DMS153 (cell line): ENCODE data around the gene CCDC121.

Source experiments
- DNase-seq: peaks from one replicate; lab custom pipeline; 2025; lab: John Stamatoyannopoulos, UW

CCDC121 gene

GRCh38 chr2:27628767-27629709 is at the start of gene CCDC121, which contains the start of gene GPN1:
CCDC121 (minus strand) TSS chr2:27629012; CDS start chr2:27627799, 1,213 bp downstream.
GPN1 (plus strand) TSS chr2:27629050; CDS start chr2:27629059, 9 bp downstream.
- DNase-seq: peak; percentile 66

- no peak for DNase-seq
Observed at GRCh38 chr2:27672723-27673486, 44.1 kb upstream of the CCDC121 start.

DNA sequence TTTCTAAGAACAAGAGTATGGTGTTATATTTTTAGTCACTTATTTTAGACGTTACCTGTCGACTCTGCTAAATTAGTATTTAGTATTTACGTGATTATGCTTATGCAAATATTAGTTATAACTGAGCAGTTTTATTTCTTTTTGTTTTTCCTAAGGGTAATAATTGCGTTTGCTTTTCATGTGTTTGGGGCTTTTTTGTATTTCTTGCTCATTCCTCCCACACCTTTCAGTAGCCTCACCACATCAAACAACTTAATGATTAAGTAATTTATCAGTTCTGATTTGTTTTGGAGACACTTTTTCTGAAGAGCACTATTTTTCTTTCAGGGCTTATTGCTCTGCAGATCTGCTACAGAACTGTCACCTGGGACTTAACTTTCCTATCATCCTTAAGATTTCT is 42.4 kb upstream of the CCDC121 start:
- DNase-seq: no peak

GRCh38 chr2:27667446-27667845 is 38.6 kb upstream of the CCDC121 start:
- DNase-seq: no peak

- no peak for DNase-seq
Observed at GRCh38 chr2:27664622-27665363, 36.0 kb upstream of the CCDC121 start.

- DNase-seq: no peak
Observed at GRCh38 chr2:27664154-27664574, 35.4 kb upstream of the CCDC121 start.

DNA sequence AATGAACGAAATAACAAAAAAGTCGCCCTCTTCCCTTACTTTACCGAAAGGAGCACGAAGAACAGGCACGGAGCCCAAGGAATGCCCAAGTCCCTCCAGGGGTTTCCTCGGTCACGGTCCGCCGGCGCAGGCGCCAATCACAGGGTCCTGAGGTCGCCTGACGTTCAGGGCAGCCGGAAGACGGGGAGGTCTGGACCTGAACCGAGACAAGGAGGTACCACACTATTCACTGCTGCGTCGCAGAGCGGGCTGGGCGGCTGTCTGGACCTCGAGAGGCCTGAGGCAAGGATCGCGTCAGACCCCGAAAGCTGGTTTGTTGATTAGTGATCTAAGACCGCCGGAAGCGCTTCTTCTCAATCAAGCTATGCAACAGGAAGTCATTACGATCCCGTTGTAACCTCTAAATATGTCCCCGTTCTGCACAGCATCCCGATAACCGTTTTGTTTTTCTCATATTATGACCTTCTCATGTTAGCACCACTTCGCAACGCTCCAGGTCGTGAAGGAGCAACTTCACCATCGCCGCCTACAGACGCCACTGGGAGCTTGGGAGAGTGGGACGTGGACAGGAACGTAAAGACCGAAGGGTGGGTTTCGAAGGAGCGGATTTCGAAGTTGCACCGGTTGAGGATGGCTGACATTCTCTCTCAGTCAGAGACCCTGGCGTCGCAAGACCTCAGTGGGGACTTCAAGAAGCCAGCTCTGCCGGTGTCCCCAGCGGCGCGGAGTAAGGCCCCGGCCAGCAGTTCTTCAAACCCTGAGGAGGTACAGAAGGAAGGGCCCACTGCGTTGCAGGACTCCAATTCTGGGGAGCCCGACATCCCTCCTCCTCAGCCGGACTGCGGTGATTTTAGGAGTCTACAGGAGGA is 34.7 kb upstream of the CCDC121 start, which contains the start of the genes SLC4A1AP and SUPT7L:
TSS of gene SLC4A1AP (plus strand) at position 605 of the 869 bp plus-strand sequence. CDS start at position 631, 26 bp downstream.
TSS of gene SUPT7L (minus strand) at position 330 of the 869 bp plus-strand sequence. CDS start 1,422 bp downstream, outside the sequence.
- peak; percentile 46 for DNase-seq

DNA sequence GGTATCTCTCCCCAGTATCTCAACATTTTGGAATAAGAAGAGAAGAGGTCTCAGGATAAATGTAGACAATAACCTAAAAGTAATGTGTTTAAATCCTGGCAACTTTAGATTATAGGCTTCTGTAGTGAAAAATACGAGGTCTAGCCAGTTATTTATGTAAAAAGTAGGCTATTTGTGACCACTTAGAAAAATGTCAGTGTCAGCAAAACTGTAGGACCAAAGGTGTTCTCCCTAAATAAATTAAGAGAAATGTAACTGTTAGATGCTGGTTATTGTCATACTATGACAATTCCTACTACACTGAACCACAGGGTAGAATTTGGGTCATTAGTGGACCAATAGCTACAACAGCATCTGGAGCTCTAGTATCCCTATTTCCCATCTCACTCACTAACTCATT is 32.6 kb upstream of the CCDC121 start:
- no peak for DNase-seq

- DNase-seq: no peak
Observed at GRCh38 chr2:27655155-27655951, 26.5 kb upstream of the CCDC121 start.

DNA sequence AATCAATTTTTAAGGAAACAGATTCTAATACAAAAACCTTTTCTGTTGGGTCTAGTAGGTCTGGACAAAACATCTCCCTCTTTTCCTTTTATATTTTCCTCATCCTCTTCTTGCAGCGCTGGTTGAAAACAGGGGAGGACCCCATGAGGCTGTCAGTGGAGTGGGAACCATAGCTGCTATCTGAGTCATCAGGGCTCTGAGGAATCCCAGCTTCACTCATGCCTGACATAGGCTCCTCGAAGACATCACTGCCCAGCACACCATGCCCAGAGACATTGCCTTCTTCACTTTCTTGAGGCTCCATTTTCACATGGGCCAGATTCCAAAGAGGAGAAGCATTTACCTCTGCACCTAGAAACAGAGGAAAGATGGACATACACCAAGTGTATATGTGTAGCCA is 24.6 kb upstream of the CCDC121 start:
- DNase-seq: no peak

DNA sequence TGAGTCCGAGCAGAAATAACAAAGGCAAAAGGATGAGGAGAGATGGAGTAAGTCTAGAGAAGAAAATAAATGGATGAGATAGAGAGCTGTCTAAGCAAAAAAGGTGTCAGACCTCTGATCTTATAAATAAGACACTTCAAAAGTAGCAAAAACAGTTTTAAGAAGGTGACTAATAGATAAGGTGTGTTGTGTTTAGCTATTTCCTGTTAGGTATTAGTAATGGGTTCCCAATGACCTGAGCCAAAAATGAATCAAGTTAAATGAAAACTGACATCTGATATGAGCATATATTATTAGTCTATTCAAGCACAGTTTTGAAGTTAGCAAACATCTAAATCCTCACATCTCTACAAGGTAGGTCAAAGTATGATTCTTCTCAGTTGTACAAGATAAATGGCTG is 24.0 kb upstream of the CCDC121 start:
- no peak for DNase-seq

- DNase-seq: no peak
Observed at GRCh38 chr2:27652341-27652740, 23.5 kb upstream of the CCDC121 start.

- DNase-seq: no peak
Observed at GRCh38 chr2:27651056-27651455, 22.2 kb upstream of the CCDC121 start.

DNA sequence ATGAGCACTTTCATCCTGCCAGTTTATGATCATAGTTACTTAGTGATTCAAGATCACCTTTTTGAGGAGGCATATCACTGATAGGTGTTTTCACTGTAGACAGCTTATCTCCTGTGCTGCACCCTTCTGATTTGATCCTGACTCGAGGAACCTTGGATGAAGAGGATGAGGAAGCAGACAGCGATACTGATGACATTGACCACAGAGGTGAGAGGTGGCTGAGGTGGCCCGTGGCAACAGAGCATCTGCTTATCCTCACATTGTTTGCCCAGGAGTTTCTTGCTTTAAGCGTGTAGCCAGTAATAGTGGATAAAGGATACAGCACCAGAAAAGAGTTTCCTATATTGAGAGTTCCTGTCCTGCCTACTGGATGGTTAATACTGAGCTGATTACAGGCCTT is 18.9 kb upstream of the CCDC121 start:
- DNase-seq: no peak

DNA sequence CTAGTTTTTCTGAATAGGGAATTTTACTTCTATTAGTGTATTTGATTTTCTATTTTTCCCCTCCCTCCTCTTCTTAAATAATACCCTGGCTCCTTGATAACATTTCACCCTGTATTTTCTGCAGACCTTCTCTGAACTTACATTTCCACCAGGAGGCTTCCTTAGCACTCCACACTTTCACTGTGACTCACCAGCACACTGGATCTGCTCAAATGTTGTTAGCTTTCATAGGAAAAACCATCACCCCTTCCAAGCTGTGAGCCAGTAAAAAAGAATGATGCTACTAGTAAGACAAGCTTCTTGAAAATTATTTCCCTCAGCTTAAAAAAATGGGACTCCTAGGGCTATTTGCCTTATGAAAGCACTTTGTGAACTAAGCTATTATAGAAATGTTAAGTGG is 18.5 kb upstream of the CCDC121 start:
- DNase-seq: no peak

- no peak for DNase-seq
Observed at GRCh38 chr2:27645197-27645596, 16.4 kb upstream of the CCDC121 start.

DNA sequence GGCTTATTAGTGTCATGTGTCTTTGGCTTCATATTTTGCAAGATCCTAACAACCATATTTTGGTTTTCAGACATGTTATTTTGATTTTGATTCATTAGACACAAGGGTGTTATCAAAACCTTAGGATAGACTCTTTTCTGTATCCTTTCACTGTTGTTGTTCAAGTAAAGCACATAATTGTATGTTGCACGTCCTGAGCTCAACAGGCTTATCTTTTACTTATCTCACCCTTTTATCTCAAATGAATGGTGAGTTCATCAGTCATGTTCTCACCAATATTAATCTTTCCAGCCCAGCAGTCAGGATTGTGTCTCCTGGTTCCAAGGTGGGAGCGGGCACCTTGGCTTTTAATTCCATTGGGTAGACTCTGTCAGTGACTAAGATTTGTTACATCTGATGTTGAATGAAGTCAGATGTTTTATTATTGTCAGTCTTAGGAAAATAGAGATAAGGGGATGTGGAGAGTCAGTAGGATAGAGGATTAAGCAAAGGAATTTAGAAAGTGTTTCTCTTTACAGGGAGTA is 12.0 kb upstream of the CCDC121 start:
- no peak for DNase-seq

- no peak for DNase-seq
Observed at GRCh38 chr2:27638709-27639108, 9.9 kb upstream of the CCDC121 start.

DNA sequence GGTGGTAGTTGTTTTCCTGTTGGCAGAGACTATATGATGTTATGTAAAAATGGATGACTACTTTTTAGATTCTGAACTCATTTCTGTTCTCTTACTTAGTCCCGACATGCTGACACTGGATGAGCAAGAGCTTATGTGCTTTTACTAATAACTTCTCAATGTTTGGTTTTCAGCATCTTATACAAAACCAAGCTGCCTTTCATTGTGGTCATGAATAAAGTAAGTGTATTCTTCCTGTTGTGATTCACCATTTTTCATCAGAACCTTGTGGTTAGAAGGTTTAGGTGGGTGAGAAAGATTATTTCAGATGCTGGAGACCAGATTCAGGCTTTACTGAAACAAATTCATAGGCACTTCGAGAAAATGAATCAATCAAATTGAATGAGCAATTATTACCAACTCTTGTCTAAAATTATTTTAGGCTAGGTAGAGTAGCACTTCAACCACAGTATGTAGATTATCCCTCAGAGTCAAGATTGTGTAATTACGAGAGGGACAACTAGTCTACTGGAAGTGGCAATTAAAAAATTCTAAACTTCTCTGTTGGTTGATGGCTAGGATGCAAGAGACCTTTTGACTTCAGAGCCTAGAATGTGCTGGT is 9.3 kb upstream of the CCDC121 start:
- DNase-seq: no peak
